ENCODE results near the gene PARD3. TPM values are rescaled to one million over a fixed set of nuclear protein-coding genes. Genes with fewer than 3 reads are reported as not detected.

Gene PARD3
- total RNA-seq, 1 donor from 2014 or later: 35.4 TPM

DNA sequence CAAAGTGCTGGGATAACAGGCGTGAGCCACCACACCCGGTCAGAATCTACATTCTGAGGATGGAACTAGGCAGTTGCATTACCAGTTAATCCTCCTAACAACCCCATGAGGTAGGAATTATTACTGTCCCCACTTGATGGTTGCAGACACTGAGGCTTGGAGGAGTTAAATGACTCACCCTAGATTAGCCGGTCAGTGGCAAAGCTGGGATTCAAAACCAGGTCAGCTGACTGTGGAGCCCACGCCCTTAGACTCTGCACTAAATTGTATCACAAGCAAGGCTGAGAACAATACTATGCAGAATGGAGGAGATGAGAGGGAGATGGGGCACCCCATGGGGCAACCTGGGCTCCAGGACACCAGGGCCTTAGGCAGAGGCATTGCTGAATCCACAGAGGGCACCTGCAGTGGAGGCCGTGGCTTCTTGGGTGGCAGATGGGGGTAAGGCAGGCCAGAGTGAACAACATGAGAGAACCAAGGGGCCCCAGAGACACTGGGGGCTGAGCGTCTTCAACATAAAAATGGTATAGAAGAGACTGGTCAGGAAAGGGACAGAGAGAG, 723.4 kb downstream of the PARD3 start:
- no peak overlapping the region for H3K27ac ChIP-seq (ENCODE audit: low read depth, low read length)
- H3K36me3 Mint-ChIP-seq (ENCODE audit: low read depth, unreplicated experiment): peaks cover 5% of the 10 kb centered on the region
- H3K4me3 ChIP-seq (ENCODE audit: insufficient read depth, low read depth, low read length): no peak overlapping the region
- FAIRE-seq (no peak), DNase-seq (ENCODE audit: low read depth) (no peak)
- H3K9ac ChIP-seq (ENCODE audit: low read length): no peak overlapping the region
- no peak overlapping the region for H3K27ac Mint-ChIP-seq (ENCODE audit: unreplicated experiment)
- peaks cover 14% of the 10 kb centered on the region for H3K9me3 Mint-ChIP-seq (ENCODE audit: unreplicated experiment)
- no peaks in the 10 kb centered on the region for H3K4me1 ChIP-seq (ENCODE audit: insufficient read depth, low read length)
- no peak overlapping the region for H3K4me3 Mint-ChIP-seq (ENCODE audit: unreplicated experiment)
- H4K20me1 ChIP-seq (ENCODE audit: insufficient read depth, low read length): no peaks in the 10 kb centered on the region
- H3K79me2 ChIP-seq (ENCODE audit: insufficient read depth, low read length): no peaks in the 10 kb centered on the region
- no peaks in the 10 kb centered on the region for H3K4me1 Mint-ChIP-seq (ENCODE audit: low read depth, unreplicated experiment)
- no peak for TF ChIP-seq EZH2 (IDR thresholded peaks at IDR 0.05; ENCODE audit: insufficient read depth, low read length)
- TF ChIP-seq, protein P1, sequence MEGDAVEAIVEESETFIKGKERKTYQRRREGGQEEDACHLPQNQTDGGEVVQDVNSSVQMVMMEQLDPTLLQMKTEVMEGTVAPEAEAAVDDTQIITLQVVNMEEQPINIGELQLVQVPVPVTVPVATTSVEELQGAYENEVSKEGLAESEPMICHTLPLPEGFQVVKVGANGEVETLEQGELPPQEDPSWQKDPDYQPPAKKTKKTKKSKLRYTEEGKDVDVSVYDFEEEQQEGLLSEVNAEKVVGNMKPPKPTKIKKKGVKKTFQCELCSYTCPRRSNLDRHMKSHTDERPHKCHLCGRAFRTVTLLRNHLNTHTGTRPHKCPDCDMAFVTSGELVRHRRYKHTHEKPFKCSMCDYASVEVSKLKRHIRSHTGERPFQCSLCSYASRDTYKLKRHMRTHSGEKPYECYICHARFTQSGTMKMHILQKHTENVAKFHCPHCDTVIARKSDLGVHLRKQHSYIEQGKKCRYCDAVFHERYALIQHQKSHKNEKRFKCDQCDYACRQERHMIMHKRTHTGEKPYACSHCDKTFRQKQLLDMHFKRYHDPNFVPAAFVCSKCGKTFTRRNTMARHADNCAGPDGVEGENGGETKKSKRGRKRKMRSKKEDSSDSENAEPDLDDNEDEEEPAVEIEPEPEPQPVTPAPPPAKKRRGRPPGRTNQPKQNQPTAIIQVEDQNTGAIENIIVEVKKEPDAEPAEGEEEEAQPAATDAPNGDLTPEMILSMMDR (IDR thresholded peaks at IDR 0.05; ENCODE audit: insufficient read depth, low read depth, low read length): no peak
- H3K9me3 ChIP-seq (ENCODE audit: insufficient read depth, low read depth, low read length): no peaks in the 10 kb centered on the region
- no peak overlapping the region for H3K4me2 ChIP-seq (ENCODE audit: low read length)
- H3K27me3 ChIP-seq (ENCODE audit: insufficient read depth, low read length): no peaks in the 10 kb centered on the region
- H2AFZ ChIP-seq (ENCODE audit: low read depth, low read length): no peak overlapping the region
- H3K36me3 ChIP-seq (ENCODE audit: insufficient read depth, low read length): no peaks in the 10 kb centered on the region
- peaks cover 4% of the 10 kb centered on the region for H3K27me3 Mint-ChIP-seq (ENCODE audit: low read depth, unreplicated experiment)

DNA sequence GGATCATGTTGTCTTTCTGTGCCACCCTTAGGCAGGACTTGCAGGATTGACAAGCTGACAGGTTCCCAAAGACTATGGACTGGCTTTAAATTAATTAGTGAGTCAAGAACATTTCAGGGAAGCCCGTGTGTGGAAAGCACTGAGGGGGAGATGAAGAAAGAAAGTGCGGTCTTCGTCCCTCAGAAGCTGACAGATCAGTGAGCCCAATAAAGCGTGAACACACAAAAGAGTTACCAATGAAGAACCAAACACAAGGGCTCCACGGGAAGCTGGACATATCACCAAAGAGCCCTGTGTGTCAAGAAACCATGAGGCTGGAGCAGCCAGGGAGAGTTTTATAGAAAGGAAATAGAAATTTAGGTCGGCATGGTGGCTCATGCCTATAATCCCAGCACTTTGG, 725.8 kb downstream of the PARD3 start:
- no peak overlapping the region for H3K27ac ChIP-seq (ENCODE audit: low read depth, low read length)
- Mint-ChIP-seq H3K27ac (ENCODE audit: unreplicated experiment) (no peak overlapping the region), H3K4me1 (ENCODE audit: low read depth, unreplicated experiment) (no peaks in the 10 kb centered on the region), H3K27me3 (ENCODE audit: low read depth, unreplicated experiment) (peaks cover 4% of the 10 kb centered on the region), H3K36me3 (ENCODE audit: low read depth, unreplicated experiment) (peaks cover 3% of the 10 kb centered on the region), H3K9me3 (ENCODE audit: unreplicated experiment) (peaks cover 8% of the 10 kb centered on the region), H3K4me3 (ENCODE audit: unreplicated experiment) (no peak overlapping the region)
- FAIRE-seq (no peak), DNase-seq (ENCODE audit: low read depth) (no peak)
- H3K4me3 ChIP-seq (ENCODE audit: insufficient read depth, low read depth, low read length): no peak overlapping the region
- no peak overlapping the region for H3K9ac ChIP-seq (ENCODE audit: low read length)
- no peaks in the 10 kb centered on the region for H3K9me3 ChIP-seq (ENCODE audit: insufficient read depth, low read depth, low read length)
- no peaks in the 10 kb centered on the region for H3K4me1 ChIP-seq (ENCODE audit: insufficient read depth, low read length)
- H4K20me1 ChIP-seq (ENCODE audit: insufficient read depth, low read length): no peaks in the 10 kb centered on the region
- no peaks in the 10 kb centered on the region for H3K27me3 ChIP-seq (ENCODE audit: insufficient read depth, low read length)
- no peak overlapping the region for H2AFZ ChIP-seq (ENCODE audit: low read depth, low read length)
- no peak for TF ChIP-seq EZH2 (IDR thresholded peaks at IDR 0.05; ENCODE audit: insufficient read depth, low read length)
- TF ChIP-seq, protein P1 (IDR thresholded peaks at IDR 0.05; ENCODE audit: insufficient read depth, low read depth, low read length): no peak
- no peaks in the 10 kb centered on the region for H3K79me2 ChIP-seq (ENCODE audit: insufficient read depth, low read length)
- no peak overlapping the region for H3K4me2 ChIP-seq (ENCODE audit: low read length)
- no peaks in the 10 kb centered on the region for H3K36me3 ChIP-seq (ENCODE audit: insufficient read depth, low read length)

DNA sequence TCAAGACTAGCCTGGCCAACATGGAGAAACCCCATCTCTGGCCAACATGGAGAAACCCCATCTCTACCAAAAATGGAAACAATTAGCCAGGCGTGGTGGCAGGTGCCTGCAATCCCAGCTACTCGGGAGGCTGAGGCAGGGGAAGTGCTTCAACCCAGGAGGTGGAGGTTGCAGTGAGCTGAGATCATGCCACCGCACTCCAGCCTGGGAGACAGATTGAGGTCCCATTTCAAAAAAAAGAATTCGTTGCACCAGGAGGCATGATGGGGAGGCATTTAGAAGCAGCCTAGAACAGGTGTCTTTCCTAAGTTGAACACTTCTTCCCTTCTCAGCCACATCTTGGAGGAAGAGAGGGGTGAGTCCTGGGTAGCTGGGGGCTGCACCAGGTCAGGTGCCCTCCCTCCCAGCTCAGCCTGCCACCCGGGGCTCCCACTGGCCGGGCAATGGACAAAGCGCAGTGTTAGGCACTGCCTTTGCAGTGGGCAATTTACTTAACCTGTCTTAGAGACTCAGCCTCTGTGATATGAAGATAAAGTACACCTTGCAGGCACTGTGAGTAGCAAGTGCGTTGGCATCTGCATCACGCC, 726.8 kb downstream of the PARD3 start:
- DNase-seq (ENCODE audit: low read depth) (no peak), FAIRE-seq (no peak)
- no peaks in the 10 kb centered on the region for H3K36me3 Mint-ChIP-seq (ENCODE audit: low read depth, unreplicated experiment)
- H3K27ac Mint-ChIP-seq (ENCODE audit: unreplicated experiment): no peak overlapping the region
- no peak overlapping the region for H3K4me2 ChIP-seq (ENCODE audit: low read length)
- H3K9me3 Mint-ChIP-seq (ENCODE audit: unreplicated experiment): peaks cover 10% of the 10 kb centered on the region
- H3K27ac ChIP-seq (ENCODE audit: low read depth, low read length): no peak overlapping the region
- H3K4me1 ChIP-seq (ENCODE audit: insufficient read depth, low read length): no peaks in the 10 kb centered on the region
- no peak overlapping the region for H3K4me3 ChIP-seq (ENCODE audit: insufficient read depth, low read depth, low read length)
- no peaks in the 10 kb centered on the region for H4K20me1 ChIP-seq (ENCODE audit: insufficient read depth, low read length)
- no peaks in the 10 kb centered on the region for H3K36me3 ChIP-seq (ENCODE audit: insufficient read depth, low read length)
- H3K9ac ChIP-seq (ENCODE audit: low read length): no peak overlapping the region
- peaks cover 5% of the 10 kb centered on the region for H3K9me3 ChIP-seq (ENCODE audit: insufficient read depth, low read depth, low read length)
- H3K27me3 Mint-ChIP-seq (ENCODE audit: low read depth, unreplicated experiment): peaks cover 4% of the 10 kb centered on the region
- no peaks in the 10 kb centered on the region for H3K27me3 ChIP-seq (ENCODE audit: insufficient read depth, low read length)
- no peaks in the 10 kb centered on the region for H3K4me1 Mint-ChIP-seq (ENCODE audit: low read depth, unreplicated experiment)
- no peaks in the 10 kb centered on the region for H3K79me2 ChIP-seq (ENCODE audit: insufficient read depth, low read length)
- H2AFZ ChIP-seq (ENCODE audit: low read depth, low read length): no peak overlapping the region
- TF ChIP-seq EZH2 (IDR thresholded peaks at IDR 0.05; ENCODE audit: insufficient read depth, low read length): no peak
- TF ChIP-seq, protein P1 (IDR thresholded peaks at IDR 0.05; ENCODE audit: insufficient read depth, low read depth, low read length): no peak
- no peak overlapping the region for H3K4me3 Mint-ChIP-seq (ENCODE audit: unreplicated experiment)

Data from astrocyte (in vitro differentiated cells and primary cell).